Measurements from ENCODE around the gene PANX2. TPM values are rescaled to one million over a fixed set of nuclear protein-coding genes. Genes with fewer than 3 reads are reported as not detected.

The PANX2 gene
- total and polyA plus RNA-seq, 2 of the 13 experiments (the other 11 are each of a cell fraction or from before 2014, with no cell fraction given) = 0.15 to 1.1 TPM

DNA sequence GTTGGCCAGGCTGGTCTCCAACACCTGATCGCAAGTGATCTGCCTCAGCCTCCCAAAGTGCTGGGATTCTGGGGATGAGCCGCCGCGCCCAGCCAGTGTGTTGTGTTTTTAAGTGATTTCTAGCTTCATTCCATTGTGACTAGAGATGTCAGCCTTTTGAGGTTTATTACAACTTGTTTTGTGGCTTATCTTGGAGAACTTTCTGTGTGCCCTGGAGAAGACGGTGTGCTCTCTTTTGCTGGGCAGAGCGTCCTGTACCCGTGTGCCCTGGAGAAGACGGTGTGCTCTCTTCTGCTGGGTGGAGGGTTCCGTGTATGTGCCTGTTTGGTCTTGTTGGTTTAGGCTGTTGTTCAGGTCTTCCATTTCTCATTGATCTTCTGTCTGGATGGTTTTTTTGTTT, 42.7 kb downstream of the PANX2 start:
- no peak overlapping the region for H2AFZ ChIP-seq (ENCODE audit: low read length)
- ATAC-seq (no peak), FAIRE-seq (no peak), DNase-seq (ENCODE audit: low spot score) (no peak)
- intact Hi-C loops (cut with micrococcal nuclease; ENCODE audit: unreplicated experiment) = no loop called here
- 96% methylated on average over 9 of the region's 9 CpGs for WGBS (ENCODE audit: low lambda C conversion rate)
- peaks cover 25% of the 10 kb centered on the region for H3K79me2 ChIP-seq (ENCODE audit: insufficient read depth, low read length)
- TF ChIP-seq GPN1 (CRISPR knock-in tag; IDR thresholded peaks at IDR 0.05; ENCODE audit: borderline replicate concordance) (no peak), ZNF484 (CRISPR knock-in tag; IDR thresholded peaks at IDR 0.05; ENCODE audit: borderline replicate concordance, low read depth) (no peak), ZNF34 (CRISPR knock-in tag; IDR thresholded peaks at IDR 0.05; ENCODE audit: borderline replicate concordance) (no peak), SRY (CRISPR knock-in tag; IDR thresholded peaks at IDR 0.05) (no peak), IRX3 (CRISPR knock-in tag; IDR thresholded peaks at IDR 0.05; ENCODE audit: borderline replicate concordance, low read depth) (no peak), PPARG (CRISPR knock-in tag; conservative IDR thresholded peaks at IDR 0.05) (no peak), SOX6 (IDR thresholded peaks at IDR 0.05) (no peak), SOX6 (CRISPR knock-in tag; IDR thresholded peaks at IDR 0.05) (no peak), ZNF768 (CRISPR knock-in tag; IDR thresholded peaks at IDR 0.05) (no peak), YEATS2 (CRISPR knock-in tag; IDR thresholded peaks at IDR 0.05; ENCODE audit: borderline replicate concordance) (no peak), MIER2 (CRISPR knock-in tag; IDR thresholded peaks at IDR 0.05) (no peak), THYN1 (CRISPR knock-in tag; IDR thresholded peaks at IDR 0.05; ENCODE audit: borderline replicate concordance, low read depth) (no peak), TOPORS (CRISPR knock-in tag; IDR thresholded peaks at IDR 0.05) (no peak)
- TF ChIP-seq, protein P1, sequence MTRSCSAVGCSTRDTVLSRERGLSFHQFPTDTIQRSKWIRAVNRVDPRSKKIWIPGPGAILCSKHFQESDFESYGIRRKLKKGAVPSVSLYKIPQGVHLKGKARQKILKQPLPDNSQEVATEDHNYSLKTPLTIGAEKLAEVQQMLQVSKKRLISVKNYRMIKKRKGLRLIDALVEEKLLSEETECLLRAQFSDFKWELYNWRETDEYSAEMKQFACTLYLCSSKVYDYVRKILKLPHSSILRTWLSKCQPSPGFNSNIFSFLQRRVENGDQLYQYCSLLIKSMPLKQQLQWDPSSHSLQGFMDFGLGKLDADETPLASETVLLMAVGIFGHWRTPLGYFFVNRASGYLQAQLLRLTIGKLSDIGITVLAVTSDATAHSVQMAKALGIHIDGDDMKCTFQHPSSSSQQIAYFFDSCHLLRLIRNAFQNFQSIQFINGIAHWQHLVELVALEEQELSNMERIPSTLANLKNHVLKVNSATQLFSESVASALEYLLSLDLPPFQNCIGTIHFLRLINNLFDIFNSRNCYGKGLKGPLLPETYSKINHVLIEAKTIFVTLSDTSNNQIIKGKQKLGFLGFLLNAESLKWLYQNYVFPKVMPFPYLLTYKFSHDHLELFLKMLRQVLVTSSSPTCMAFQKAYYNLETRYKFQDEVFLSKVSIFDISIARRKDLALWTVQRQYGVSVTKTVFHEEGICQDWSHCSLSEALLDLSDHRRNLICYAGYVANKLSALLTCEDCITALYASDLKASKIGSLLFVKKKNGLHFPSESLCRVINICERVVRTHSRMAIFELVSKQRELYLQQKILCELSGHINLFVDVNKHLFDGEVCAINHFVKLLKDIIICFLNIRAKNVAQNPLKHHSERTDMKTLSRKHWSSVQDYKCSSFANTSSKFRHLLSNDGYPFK (CRISPR knock-in tag; IDR thresholded peaks at IDR 0.05; ENCODE audit: borderline replicate concordance) = no peak
- TF ChIP-seq, protein P2, sequence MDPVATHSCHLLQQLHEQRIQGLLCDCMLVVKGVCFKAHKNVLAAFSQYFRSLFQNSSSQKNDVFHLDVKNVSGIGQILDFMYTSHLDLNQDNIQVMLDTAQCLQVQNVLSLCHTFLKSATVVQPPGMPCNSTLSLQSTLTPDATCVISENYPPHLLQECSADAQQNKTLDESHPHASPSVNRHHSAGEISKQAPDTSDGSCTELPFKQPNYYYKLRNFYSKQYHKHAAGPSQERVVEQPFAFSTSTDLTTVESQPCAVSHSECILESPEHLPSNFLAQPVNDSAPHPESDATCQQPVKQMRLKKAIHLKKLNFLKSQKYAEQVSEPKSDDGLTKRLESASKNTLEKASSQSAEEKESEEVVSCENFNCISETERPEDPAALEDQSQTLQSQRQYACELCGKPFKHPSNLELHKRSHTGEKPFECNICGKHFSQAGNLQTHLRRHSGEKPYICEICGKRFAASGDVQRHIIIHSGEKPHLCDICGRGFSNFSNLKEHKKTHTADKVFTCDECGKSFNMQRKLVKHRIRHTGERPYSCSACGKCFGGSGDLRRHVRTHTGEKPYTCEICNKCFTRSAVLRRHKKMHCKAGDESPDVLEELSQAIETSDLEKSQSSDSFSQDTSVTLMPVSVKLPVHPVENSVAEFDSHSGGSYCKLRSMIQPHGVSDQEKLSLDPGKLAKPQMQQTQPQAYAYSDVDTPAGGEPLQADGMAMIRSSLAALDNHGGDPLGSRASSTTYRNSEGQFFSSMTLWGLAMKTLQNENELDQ (CRISPR knock-in tag; IDR thresholded peaks at IDR 0.05; ENCODE audit: borderline replicate concordance) = no peak
- TF ChIP-seq, protein P3, sequence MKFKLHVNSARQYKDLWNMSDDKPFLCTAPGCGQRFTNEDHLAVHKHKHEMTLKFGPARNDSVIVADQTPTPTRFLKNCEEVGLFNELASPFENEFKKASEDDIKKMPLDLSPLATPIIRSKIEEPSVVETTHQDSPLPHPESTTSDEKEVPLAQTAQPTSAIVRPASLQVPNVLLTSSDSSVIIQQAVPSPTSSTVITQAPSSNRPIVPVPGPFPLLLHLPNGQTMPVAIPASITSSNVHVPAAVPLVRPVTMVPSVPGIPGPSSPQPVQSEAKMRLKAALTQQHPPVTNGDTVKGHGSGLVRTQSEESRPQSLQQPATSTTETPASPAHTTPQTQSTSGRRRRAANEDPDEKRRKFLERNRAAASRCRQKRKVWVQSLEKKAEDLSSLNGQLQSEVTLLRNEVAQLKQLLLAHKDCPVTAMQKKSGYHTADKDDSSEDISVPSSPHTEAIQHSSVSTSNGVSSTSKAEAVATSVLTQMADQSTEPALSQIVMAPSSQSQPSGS (CRISPR knock-in tag; IDR thresholded peaks at IDR 0.05) = no peak
- H3K4me1 ChIP-seq (ENCODE audit: insufficient read depth, low read length) = no peaks in the 10 kb centered on the region
- no peak overlapping the region for H3K4me3 ChIP-seq (replicated peaks in 1 of 3; ENCODE audit: insufficient read depth in 1 of 3, low read depth in 2 of 3, low read length in 3 of 3)
- peaks cover 5% of the 10 kb centered on the region for H4K20me1 ChIP-seq (ENCODE audit: insufficient read depth, low read length)
- in situ Hi-C loops (cut with HindIII; ENCODE audit: extremely low pct_ligation_motif_present, low pct_unique_long_range_greater_than_20kb) = no loop called here
- H3K36me3 ChIP-seq (replicated peaks in 1 of 2; ENCODE audit: control insufficient read depth in 1 of 2, insufficient read depth in 2 of 2, low read length in 2 of 2) = peaks cover 17 to 68% of the 10 kb centered on the region in 2 experiments; a peak in 4 of 5 replicates
- no peak overlapping the region for H3K9ac ChIP-seq (ENCODE audit: insufficient read depth, low read depth, low read length)
- no peaks in the 10 kb centered on the region for H3K9me3 ChIP-seq (ENCODE audit: low read length)
- POLR2A ChIA-PET = no interaction called here
- no TSS peak for BruUV-seq (replicated peaks)
- H3K27me3 ChIP-seq (ENCODE audit: control insufficient read depth in 1 of 2, insufficient read depth in 2 of 2, low read length in 2 of 2) = no peaks in the 10 kb centered on the region
- no peak overlapping the region for H3K4me2 ChIP-seq (ENCODE audit: low read depth, low read length)
- no peak overlapping the region for H3K27ac ChIP-seq (ENCODE audit: extremely low read length, insufficient read depth, low read length)
- CTCF ChIA-PET (ENCODE audit: low intra/inter-chr PET ratio, low total read pairs) = no interaction called here

Measured in HepG2 (cell line).